HG03039 (cell line): ENCODE results near the gene DUOX1.
"Not testable (repeated sequence)": the region's sequence is repeated elsewhere in the genome, so short reads cannot be mapped to it uniquely, and the experiment has no call there.

Experiments used
- ATAC-seq: cut with Tn5 transposase; IDR thresholded peaks from one replicate; pipeline ENCODE4 v1.9.1; 2021; ENCODE audit warnings: mild to moderate bottlenecking, moderate library complexity; ENCODE audit not compliant: unreplicated experiment

Gene DUOX1

GRCh38 chr15:45129651-45130129 is at the start of gene DUOX1, which contains the start of gene DUOXA1:
DUOX1 (plus strand) TSS chr15:45129994; CDS start chr15:45131967, 1,973 bp downstream.
DUOXA1 (minus strand) TSS chr15:45129879; CDS start chr15:45123014, 6,865 bp downstream.
- ATAC-seq: no peak

GRCh38 chr15:45080593-45080992 is 49.2 kb upstream of the DUOX1 start:
- not testable (repeated sequence) for ATAC-seq

GRCh38 chr15:45082412-45082811 is 47.4 kb upstream of the DUOX1 start:
- ATAC-seq: not testable (repeated sequence)

DNA sequence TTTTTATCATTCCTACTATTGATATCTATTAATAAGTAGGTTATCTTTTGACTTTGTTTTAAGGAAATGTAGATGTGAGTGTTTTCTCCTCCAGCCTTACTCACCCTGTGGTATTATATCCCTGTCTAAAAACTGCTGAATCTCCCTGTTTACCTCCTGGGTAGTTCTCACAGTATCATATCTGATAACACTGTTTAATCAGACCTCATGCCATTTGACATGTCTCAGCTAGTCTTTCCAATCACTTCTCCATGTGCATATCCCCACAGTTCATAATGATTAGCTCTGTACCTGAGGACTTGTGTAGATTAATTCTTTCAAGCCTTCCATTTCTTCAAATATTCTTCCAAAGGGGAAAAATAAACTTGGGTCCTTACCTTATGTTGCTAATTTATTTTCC is 46.6 kb upstream of the DUOX1 start:
- ATAC-seq: no peak

- ATAC-seq: no peak
Observed at GRCh38 chr15:45084163-45084562, 45.6 kb upstream of the DUOX1 start.

DNA sequence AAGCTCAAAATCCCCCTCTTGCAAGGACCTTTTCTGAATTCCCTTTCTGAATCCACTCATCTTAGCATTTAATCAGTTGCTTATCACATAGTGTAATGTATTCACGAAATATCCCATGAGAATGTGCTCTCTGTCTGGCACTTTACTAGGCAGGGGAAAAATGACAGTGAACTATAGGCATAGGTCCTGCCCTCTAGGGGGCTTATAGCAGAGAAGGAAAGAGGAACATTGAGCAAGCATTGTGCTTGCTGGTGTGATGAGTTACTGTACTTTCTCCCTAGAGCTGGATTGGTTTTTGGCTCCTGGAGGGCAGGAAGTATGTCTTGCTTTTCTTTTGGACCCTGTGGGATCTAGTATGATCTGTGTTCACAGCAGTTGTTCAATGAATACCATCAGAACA is 42.3 kb upstream of the DUOX1 start:
- no peak for ATAC-seq

DNA sequence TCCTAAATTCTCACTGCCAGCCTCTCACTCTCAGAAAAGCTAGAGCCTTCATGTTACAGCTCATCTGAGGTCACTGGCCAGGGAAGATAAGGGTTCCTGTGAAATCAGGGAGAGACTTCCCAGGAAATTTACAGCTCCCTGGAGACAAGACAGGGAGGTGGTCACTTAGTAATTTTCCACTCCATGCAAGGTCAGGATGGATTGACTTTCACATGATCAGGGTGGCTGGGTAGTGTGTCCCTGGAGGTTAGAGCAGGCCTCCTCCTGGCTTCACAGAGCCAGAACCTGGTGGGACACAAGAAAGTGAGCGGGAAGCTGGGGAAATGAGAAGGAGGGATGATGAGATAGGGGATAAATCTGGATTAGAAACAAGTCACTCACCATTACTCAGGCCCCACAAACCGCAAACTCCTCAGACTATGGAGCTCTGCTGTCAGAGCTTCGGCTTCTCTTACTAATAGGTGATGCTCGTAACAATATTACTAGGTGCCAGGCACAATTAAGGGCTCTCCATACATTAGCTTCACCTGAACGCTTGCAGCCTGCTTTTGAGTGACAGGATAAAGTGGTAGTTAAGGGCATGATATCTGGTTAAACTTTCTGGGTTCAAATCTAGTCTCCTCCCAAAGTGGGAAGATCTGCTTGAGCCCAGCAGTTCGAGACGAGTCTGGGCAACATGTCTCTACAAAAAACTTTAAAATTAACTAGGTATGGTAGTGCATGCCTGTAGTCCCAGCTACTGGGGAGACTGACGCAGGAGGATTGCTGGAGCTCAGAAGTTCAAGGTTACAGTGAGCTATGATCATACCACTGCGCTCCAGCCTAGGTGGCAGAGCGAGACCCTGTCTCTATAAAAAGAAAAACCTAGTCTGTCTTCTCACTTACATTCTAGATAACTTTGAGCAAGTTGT is 40.7 kb upstream of the DUOX1 start:
- no peak for ATAC-seq

DNA sequence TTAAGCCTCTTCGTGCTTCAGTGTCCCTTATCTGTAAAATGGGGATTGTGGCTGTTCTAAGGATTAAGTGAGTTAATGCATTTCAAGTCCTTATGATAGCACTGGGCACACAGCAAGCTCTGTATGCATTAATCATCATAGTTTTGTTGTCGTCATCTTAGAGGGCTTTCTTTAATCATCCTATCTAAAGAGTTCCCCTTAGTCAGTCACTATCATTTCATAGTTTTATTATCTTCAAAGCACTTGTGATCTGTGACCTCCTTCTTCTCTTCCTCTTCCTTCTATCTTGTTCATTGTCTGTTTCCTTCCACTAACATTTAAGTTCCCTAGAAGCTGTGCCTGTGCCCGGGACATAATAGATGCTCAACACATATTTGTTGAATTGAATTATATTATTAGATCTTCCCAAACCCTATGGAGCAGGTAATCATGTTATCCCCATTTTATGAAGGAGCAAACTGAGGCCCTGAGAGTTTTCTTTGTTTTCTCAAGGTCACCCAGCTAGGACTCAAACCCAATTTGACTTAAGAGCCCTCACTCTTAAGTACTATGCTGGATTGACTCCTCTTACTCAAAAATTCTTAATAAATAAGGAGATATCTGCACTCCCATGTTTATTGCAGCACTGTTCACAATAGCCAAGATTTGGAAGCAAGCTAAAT is 40.0 kb upstream of the DUOX1 start:
- ATAC-seq: no peak

DNA sequence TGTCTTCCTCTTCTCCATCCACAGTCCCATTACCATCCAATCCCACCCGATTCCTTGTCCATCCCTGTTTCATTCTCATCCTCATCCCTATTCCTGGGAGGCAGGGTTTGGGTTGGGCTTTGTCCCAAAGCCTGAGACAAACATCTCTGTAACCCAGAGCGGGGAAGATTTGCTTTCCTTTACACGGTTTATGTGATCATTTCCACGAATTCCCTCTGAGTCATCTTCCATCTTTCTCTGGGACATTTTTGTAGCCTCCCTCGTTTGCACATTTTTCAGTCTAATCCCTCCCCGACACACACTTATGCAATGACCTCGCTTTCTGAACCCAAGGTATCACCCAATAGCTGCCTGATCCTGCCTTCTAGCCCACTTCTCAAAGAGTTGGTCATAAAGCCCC is 38.6 kb upstream of the DUOX1 start:
- no peak for ATAC-seq

DNA sequence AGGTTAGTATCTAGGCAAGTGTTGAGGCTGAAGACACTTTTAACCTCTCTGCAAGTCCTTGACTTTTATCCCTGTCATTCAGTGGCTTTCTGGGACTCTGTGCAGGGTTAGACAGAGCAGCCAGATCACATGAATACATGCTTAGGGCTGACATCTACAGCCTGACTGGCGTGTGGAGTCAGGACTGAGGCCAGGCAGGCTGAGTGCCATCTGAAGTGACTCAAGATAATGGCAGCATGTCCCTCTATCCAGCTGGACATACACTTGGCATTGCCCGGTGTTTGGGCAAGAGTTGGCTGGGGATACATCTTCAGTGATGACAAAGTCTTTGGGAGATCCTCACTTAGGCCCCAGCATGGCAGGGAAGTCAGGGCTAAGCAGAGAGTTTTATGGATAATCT is 38.2 kb upstream of the DUOX1 start:
- ATAC-seq: no peak

DNA sequence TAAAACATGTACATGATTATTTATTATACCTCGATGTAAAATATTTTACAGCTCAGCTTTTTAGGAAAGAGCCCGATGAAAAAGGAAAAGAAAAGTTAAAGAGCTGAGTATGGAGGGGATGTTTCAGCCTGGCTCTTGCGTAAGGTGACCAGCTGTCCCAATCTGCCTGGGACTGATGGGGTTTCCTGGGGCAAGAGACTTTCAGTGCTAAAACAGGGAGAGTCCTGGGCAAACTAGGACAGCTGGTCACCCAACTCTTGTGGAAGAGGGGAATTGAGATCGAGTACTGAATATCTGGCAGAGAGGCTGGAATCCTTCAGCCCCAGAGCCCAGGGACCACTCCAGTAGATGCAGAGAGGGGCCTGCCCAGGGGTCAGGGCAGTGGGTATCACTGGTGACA is 36.8 kb upstream of the DUOX1 start:
- no peak for ATAC-seq

DNA sequence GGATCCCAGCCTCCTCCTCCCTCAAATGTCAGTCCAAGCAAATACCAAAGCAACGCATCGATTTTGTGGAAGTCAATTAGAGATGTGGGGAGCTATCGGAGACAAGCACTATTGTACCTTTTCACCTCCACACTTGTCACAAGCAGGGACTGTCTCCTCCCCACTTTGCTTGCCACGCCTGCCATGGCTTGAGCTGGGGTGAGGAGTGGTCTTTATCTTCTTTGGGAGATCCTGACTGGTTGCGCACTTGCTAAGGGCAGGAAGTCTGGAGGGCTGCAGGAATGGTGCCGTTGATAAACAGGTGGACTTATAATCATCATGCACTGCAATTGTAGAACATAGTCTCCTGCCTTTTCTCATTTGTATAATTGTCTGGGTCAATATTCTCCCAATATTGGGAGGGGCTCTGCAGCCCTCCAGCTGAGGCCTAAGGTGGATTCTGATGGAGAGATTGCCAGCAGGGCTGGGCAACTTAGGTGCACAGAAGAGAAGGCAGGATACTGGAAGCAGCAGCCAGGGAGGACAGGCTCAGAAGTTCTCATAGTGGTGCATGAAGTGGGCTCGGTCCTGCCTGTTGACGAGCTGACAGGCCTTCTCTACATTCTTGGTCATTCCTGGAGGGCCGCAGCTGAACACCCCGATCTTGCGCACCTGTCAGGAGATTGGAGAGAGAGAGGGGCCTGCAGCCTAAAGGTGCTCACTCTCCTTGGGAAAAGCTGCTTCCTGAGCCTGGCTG is 36.0 kb upstream of the DUOX1 start:
- ATAC-seq: no peak

DNA sequence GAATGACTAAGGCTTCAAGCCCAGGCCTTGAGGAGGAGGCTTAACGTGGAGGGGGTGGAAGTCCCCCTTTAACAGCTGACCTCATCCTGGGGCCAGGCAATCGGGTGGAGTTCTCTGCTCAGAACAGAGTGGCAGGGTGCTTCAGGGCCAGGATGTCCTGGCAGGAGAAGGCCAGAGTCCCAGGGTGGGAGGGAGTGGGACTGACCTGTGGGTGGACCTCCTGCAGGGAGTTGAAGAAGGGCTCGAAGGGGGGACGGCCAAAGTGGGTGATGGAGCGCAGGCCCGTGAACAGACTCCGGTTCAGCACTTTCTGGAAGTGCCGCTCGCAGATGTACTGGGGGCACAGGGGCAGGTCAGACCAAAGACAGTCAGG is 35.5 kb upstream of the DUOX1 start:
- ATAC-seq: no peak

GRCh38 chr15:45095661-45096060 is 34.1 kb upstream of the DUOX1 start:
- ATAC-seq: no peak

DNA sequence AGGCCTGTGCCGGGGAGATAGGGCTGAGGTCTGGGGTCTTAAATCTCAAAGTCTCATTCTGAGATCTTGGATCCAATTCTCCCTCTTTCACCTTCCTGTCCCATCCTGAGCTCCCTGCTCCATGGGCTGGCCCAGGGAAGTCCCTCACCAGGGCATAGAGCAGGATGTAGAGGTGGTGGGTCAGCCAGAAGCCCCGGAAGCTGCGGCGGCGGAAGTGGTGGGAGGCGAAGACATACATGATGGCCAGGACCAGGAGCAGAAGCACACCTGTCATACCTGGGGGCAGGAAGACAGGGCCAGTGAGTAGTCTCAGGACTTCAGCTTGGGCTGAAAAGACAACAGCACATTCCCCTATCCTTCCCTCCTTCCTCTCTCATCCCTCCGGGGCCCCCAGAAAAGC is 32.3 kb upstream of the DUOX1 start:
- no peak for ATAC-seq

- ATAC-seq: no peak
Observed at GRCh38 chr15:45099549-45100165, 30.1 kb upstream of the DUOX1 start.

- no peak for ATAC-seq
Observed at GRCh38 chr15:45100884-45101625, 28.7 kb upstream of the DUOX1 start.

DNA sequence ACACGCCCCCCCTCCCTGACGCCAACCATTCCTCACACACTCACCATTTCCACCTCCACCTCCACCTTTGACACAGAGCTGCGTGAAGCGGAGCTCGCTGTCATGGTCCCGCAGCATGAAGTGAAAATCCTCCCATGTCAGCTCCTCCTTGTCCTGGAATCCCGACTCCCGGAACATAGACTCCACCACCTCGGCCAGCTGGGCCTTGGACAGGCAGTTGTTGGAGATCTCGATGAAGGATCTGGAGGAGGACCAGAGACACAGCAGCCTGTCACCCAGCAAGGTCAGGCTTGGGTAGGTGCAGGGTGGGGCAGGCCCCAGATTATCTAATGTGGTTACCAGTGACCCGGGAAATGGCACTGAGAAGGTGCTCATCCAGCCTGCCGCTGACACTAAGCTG is 28.0 kb upstream of the DUOX1 start:
- no peak for ATAC-seq

DNA sequence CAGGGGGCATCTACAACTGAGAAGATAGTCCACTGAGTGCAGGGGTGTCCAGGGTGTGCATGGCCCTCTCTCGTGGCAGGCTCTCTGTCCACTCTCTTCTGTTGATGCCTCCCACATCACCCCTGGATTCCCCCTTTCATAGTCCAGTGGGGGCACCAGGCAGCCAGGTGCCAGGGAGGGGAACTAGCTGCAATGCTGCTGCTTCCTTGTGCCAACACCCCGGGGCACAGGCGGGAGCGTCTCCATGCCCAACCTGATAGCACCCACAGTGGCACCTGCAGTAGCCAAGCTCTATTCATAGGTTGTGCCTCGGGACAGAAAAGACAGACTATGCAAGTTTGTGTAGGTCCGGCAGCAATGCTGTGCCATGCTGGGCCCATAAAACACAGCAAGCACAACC is 27.6 kb upstream of the DUOX1 start:
- ATAC-seq: no peak

- not testable (repeated sequence) for ATAC-seq
Observed at GRCh38 chr15:45104170-45104569, 25.6 kb upstream of the DUOX1 start.
